Lower leg skin (tissue), 4 donors: ENCODE measurements around the gene COG2. TPM values are rescaled to one million over a fixed set of nuclear protein-coding genes. Genes with fewer than 3 reads are reported as not detected.

ENCODE experiments used
- DNase-seq, 2 donors: peaks; one replicate each; pipeline ENCODE4 v3.0.0-alpha.2; 2019; ENCODE audit warnings: low spot score in 2 of 2
- H3K4me3 ChIP-seq: fragments of 200-600 bp; sonication (generic); 2 replicates; pipeline ENCODE4 v1.5.1; 2017; ENCODE audit warnings: mild to moderate bottlenecking, low read depth; ENCODE audit not compliant: poor library complexity, severe bottlenecking
- POLR2A ChIP-seq, 2 donors: fragments of 450-650 bp; IDR thresholded peaks; one replicate each; pipeline ENCODE4 v1.6.1; 2016 to 2017; ENCODE audit warnings: antibody characterized with exemption in 2 of 2, mild to moderate bottlenecking in 1 of 2, moderate library complexity in 1 of 2
- WGBS, 2 donors: methylation state at CpG; one replicate each; pipeline ENCODE4 v1.1.5; 2018; 5-methylcytosine and 5-hydroxymethylcytosine counted together
- intact Hi-C: fragments of 100-400 bp; cut with DNase I; formaldehyde crosslinking; loops from one replicate; pipeline ENCODE4 v1.15.0; 2023; ENCODE audit warnings: low total_unique reads
- total RNA-seq, 4 donors: library from RNA; depleted of rRNA; stranded (reverse); fragments of >200 nt; gene quantifications; one replicate each; pipeline ENCODE4 v1.1.0, GENCODE V29; 2016
- TF ChIP-seq, protein P1 (sequence below), 3 donors: fragments of 450-650 bp; IDR thresholded peaks; one replicate each; pipeline ENCODE4 v1.5.1; 2016; ENCODE audit warnings: antibody characterized with exemption in 3 of 3, mild to moderate bottlenecking in 3 of 3, moderate library complexity in 2 of 3

COG2 gene
- total RNA-seq, 4 donors from 2014 or later, result 16.9 to 25.4 (median 23.1) TPM

DNA sequence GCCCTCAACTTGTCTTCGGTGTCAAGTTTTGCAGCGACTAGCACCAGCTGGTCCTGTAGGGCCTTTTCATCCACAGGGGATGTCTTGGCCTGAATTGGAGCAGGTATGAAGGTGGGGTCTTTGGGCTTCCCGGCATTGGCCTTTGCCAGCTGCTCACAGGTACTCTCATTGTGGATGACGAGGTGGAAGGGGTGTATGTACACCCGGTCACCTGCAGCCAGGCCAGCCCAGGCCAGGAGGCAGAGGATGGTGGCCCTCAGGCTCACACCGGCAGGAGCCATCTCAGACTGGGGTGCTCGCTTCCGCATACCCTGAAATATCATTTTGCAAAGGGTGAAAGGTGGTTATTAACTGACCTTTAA, 68.2 kb downstream of the COG2 start:
- WGBS, 2 donors, result 91 to 95% methylated on average over 8 of the region's 8 CpGs
- no peak for DNase-seq
- H3K4me3 ChIP-seq, result no peak overlapping the region
- TF ChIP-seq, protein P1, sequence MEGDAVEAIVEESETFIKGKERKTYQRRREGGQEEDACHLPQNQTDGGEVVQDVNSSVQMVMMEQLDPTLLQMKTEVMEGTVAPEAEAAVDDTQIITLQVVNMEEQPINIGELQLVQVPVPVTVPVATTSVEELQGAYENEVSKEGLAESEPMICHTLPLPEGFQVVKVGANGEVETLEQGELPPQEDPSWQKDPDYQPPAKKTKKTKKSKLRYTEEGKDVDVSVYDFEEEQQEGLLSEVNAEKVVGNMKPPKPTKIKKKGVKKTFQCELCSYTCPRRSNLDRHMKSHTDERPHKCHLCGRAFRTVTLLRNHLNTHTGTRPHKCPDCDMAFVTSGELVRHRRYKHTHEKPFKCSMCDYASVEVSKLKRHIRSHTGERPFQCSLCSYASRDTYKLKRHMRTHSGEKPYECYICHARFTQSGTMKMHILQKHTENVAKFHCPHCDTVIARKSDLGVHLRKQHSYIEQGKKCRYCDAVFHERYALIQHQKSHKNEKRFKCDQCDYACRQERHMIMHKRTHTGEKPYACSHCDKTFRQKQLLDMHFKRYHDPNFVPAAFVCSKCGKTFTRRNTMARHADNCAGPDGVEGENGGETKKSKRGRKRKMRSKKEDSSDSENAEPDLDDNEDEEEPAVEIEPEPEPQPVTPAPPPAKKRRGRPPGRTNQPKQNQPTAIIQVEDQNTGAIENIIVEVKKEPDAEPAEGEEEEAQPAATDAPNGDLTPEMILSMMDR (IDR thresholded peaks at IDR 0.05), result no peak
- TF ChIP-seq POLR2A (IDR thresholded peaks at IDR 0.05), result no peak
- intact Hi-C loops, result no loop called here

DNA sequence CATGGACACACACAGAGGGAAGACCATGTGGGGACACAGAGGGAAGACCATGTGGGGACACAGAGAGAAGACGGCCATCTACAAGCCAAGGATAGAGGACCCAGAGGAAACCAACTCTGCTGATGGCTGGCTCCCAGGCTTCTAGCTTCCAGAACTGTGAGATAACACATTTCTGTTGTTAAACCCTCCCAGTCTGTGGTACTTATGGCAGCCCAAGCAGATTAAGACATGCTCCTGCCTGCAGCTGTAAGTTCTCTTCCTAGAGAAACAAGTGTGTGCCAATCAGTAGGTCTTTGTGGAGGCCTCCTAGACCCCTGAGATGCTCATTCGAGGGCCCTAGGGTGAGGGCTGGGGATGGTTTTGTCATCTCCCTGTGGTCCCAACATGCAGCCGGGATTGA, 69.0 kb downstream of the COG2 start:
- 51 to 65% methylated on average over 3 of the region's 3 CpGs for WGBS, 2 donors
- H3K4me3 ChIP-seq, result no peak overlapping the region
- no peak for TF ChIP-seq POLR2A (IDR thresholded peaks at IDR 0.05)
- TF ChIP-seq, protein P1 (IDR thresholded peaks at IDR 0.05), result no peak
- DNase-seq, result no peak
- intact Hi-C loops, result no loop called here

GRCh38 chr1:230712470-230712942, 70.2 kb downstream of the COG2 start:
- H3K4me3 ChIP-seq, result no peak overlapping the region
- no peak for DNase-seq
- no peak for TF ChIP-seq POLR2A (IDR thresholded peaks at IDR 0.05)
- TF ChIP-seq, protein P1 (IDR thresholded peaks at IDR 0.05), result no peak
- 93 to 97% methylated on average over 17 of the region's 17 CpGs for WGBS, 2 donors
- intact Hi-C loops, result no loop called here

DNA sequence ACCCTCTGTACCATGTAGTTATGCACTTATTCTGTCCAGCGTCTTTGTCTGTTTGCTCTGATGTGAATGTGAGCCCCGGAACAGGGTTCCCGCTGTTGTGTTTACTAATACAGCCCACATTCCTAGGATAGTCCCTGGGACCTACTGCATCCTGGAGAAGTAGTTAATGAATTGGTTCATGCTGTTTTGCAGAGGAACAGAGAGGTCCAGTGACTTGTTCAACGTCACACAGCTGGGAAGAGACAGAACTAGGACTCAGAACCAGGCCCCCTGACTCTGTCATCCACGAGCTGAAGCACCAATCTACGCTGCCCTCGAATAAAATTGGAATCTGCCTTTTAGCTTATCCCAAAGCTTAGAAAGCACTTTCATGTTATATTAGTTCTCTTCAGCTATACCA, 70.9 kb downstream of the COG2 start:
- WGBS, 2 donors, result 80 to 86% methylated on average over 7 of the region's 7 CpGs
- TF ChIP-seq POLR2A (IDR thresholded peaks at IDR 0.05), result no peak
- TF ChIP-seq, protein P1 (IDR thresholded peaks at IDR 0.05), result no peak
- no peak for DNase-seq
- intact Hi-C loops, result no loop called here
- H3K4me3 ChIP-seq, result no peak overlapping the region

- no peak overlapping the region for H3K4me3 ChIP-seq
- intact Hi-C loops, result no loop called here
- WGBS, 2 donors, result 77 to 85% methylated on average over 8 of the region's 8 CpGs
- no peak for DNase-seq
- TF ChIP-seq, protein P1 (IDR thresholded peaks at IDR 0.05), result no peak
- no peak for TF ChIP-seq POLR2A (IDR thresholded peaks at IDR 0.05)
Observed at GRCh38 chr1:230713547-230713914, 71.2 kb downstream of the COG2 start.
